ENCODE measurements around the gene TAOK2. TPM values are rescaled to one million over a fixed set of nuclear protein-coding genes. Genes with fewer than 3 reads are reported as not detected.
"Not testable (repeated sequence)": the region's sequence is repeated elsewhere in the genome, so short reads cannot be mapped to it uniquely, and the experiment has no call there.

The TAOK2 gene
- total RNA-seq, 4 donors from 2014 or later: 38.4 to 62.1 (median 46.5) TPM

GRCh38 chr16:29927070-29927905 is 46.4 kb upstream of the TAOK2 start:
- Histone ChIP-seq H3K4me1 (peaks cover 0 to 36% (median 15%) of the 10 kb centered on the region in 3 donors), H3K4me3 (peak overlapping the region; percentile 75 to 98), H3K9me3 (no peaks in the 10 kb centered on the region), H3K36me3 (peaks cover 0 to 9% of the 10 kb centered on the region in 2 donors), H3K27me3 (no peaks in the 10 kb centered on the region), H3K27ac (peak overlapping the region; percentile 36 to 94 (median 92))
- no peak for ATAC-seq
- 44 to 51% methylated on average over 6 to 11 of the region's 12 CpGs for WGBS, 2 donors (ENCODE audit: low coverage in 1 of 2)
- TF ChIP-seq POLR2AphosphoS5 (IDR thresholded peaks at IDR 0.05) (no peak), CTCF (IDR thresholded peaks at IDR 0.05) (no peak), POLR2A (IDR thresholded peaks at IDR 0.05) (no peak), EP300 (IDR thresholded peaks at IDR 0.05) (no peak)

GRCh38 chr16:29931750-29932149 is 41.9 kb upstream of the TAOK2 start:
- not testable (repeated sequence) for H3K9me3 ChIP-seq, H3K4me3 ChIP-seq, H3K4me1 ChIP-seq, ATAC-seq, H3K27ac ChIP-seq, H3K27me3 ChIP-seq, H3K36me3 ChIP-seq
- 86 to 95% methylated on average over 1 to 2 of the region's 2 CpGs for WGBS, 2 donors (ENCODE audit: low coverage in 1 of 2)

- WGBS, 2 donors (ENCODE audit: low coverage in 1 of 2): 36 to 47% methylated on average over 3 to 4 of the region's 4 CpGs
- Histone ChIP-seq H3K27ac (no peak overlapping the region), H3K4me3 (no peak overlapping the region), H3K4me1 (peaks cover 0 to 18% (median 7%) of the 10 kb centered on the region in 3 donors), H3K27me3 (no peaks in the 10 kb centered on the region), H3K36me3 (no peaks in the 10 kb centered on the region), H3K9me3 (no peaks in the 10 kb centered on the region)
- TF ChIP-seq CTCF (IDR thresholded peaks at IDR 0.05) (no peak), EP300 (IDR thresholded peaks at IDR 0.05) (no peak), POLR2AphosphoS5 (IDR thresholded peaks at IDR 0.05) (no peak), POLR2A (IDR thresholded peaks at IDR 0.05) (no peak)
- ATAC-seq: no peak
These were observed 33.0 kb upstream of the TAOK2 start for GRCh38 chr16:29940656-29941055.

GRCh38 chr16:29943846-29944799 is 29.5 kb upstream of the TAOK2 start:
- peak; percentile 94 for ATAC-seq
- peak overlapping the region in 3 of 4 donors; percentile 16 to 74 (median 69) for H3K27ac ChIP-seq
- no peaks in the 10 kb centered on the region for H3K9me3 ChIP-seq
- H3K4me1 ChIP-seq: peaks cover 0 to 18% (median 7%) of the 10 kb centered on the region in 3 donors
- no peaks in the 10 kb centered on the region for H3K36me3 ChIP-seq
- no peaks in the 10 kb centered on the region for H3K27me3 ChIP-seq
- no peak for TF ChIP-seq CTCF (IDR thresholded peaks at IDR 0.05)
- no peak for TF ChIP-seq EP300 (IDR thresholded peaks at IDR 0.05)
- peak; percentile 38 for TF ChIP-seq POLR2AphosphoS5 (IDR thresholded peaks at IDR 0.05)
- no peak for TF ChIP-seq POLR2A (IDR thresholded peaks at IDR 0.05)
- 24 to 33% methylated on average over 1 to 11 of the region's 11 CpGs for WGBS, 2 donors (ENCODE audit: low coverage in 1 of 2)
- no peak overlapping the region for H3K4me3 ChIP-seq

- Histone ChIP-seq H3K27me3 (no peaks in the 10 kb centered on the region), H3K4me1 (peaks cover 0 to 18% (median 7%) of the 10 kb centered on the region in 3 donors), H3K27ac (no peak overlapping the region), H3K9me3 (no peaks in the 10 kb centered on the region), H3K36me3 (no peaks in the 10 kb centered on the region), H3K4me3 (no peak overlapping the region)
- 64 to 74% methylated on average over 2 of the region's 2 CpGs for WGBS, 2 donors (ENCODE audit: low coverage in 1 of 2)
- no peak for TF ChIP-seq POLR2A (IDR thresholded peaks at IDR 0.05)
- no peak for TF ChIP-seq POLR2AphosphoS5 (IDR thresholded peaks at IDR 0.05)
- TF ChIP-seq EP300 (IDR thresholded peaks at IDR 0.05): no peak
- no peak for TF ChIP-seq CTCF (IDR thresholded peaks at IDR 0.05)
- no peak for ATAC-seq
These were observed 25.8 kb upstream of the TAOK2 start for GRCh38 chr16:29947897-29948296.

Data from gastroesophageal sphincter (tissue), 4 donors.